H1 (cell line): ENCODE results near the gene ABCA1. TPM values are rescaled to one million over a fixed set of nuclear protein-coding genes. Genes with fewer than 3 reads are reported as not detected.

Source experiments
- CTCF ChIA-PET: fragments of 300-600 bp; sonication (Branson Sonifier 250); formaldehyde crosslinking; loops from one replicate; lab custom pipeline; 2021; ENCODE audit not compliant: partially characterized antibody; lab: Charles Lee
- POLR2A ChIA-PET: fragments of 300-600 bp; sonication (Branson Sonifier 250); formaldehyde crosslinking; loops from one replicate; lab custom pipeline; 2021; ENCODE audit warnings: inconsistent platforms; ENCODE audit not compliant: partially characterized antibody; lab: Charles Lee
- DNase-seq, 2 experiments: peaks; one replicate each; pipeline versions ENCODE4 v3.0.0 to v3.0.0-alpha.2; 2010 to 2022; ENCODE audit warnings: low spot score in 2 of 2, low read depth in 1 of 2, mixed read lengths in 1 of 2
- FAIRE-seq: peaks from 2 replicates; lab custom pipeline; 2011; peaks lifted over from hg19 to GRCh38; lab: Jason Lieb, UNC
- H2AFZ ChIP-seq: 2 replicates; pipeline ENCODE4 v1.8.1; 2012; ENCODE audit warnings: low read length, inconsistent platforms
- H2AK5ac ChIP-seq: 2 replicates; pipeline ENCODE4 v1.6.1; 2013; ENCODE audit warnings: low read depth, low read length
- H2BK120ac ChIP-seq: replicated peaks from 2 replicates; pipeline ENCODE3; 2013; ENCODE audit warnings: low read depth, low read length, inconsistent platforms
- H2BK12ac ChIP-seq: 2 replicates; pipeline ENCODE4 v1.6.1; 2013; ENCODE audit warnings: low read depth, low read length
- H2BK15ac ChIP-seq: 2 replicates; pipeline ENCODE4 v1.6.1; 2013; ENCODE audit warnings: low read length
- H2BK20ac ChIP-seq: 2 replicates; pipeline ENCODE4 v1.6.1; 2013; ENCODE audit warnings: low read length
- H2BK5ac ChIP-seq: 2 replicates; pipeline ENCODE4 v1.6.1; 2013; ENCODE audit warnings: low read depth, low read length
- H3K14ac ChIP-seq: 2 replicates; pipeline ENCODE4 v1.6.1; 2013; ENCODE audit warnings: inconsistent platforms; ENCODE audit not compliant: insufficient read length
- H3K18ac ChIP-seq: 2 replicates; pipeline ENCODE4 v1.6.1; 2013; ENCODE audit warnings: low read length; ENCODE audit errors: extremely low read depth
- H3K23ac ChIP-seq: 2 replicates; pipeline ENCODE4 v1.6.1; 2013; ENCODE audit warnings: inconsistent platforms; ENCODE audit not compliant: insufficient read length
- H3K23me2 ChIP-seq: 2 replicates; pipeline ENCODE4 v1.6.1; 2013; ENCODE audit warnings: low read depth, low read length
- H3K27ac ChIP-seq: 2 replicates; pipeline ENCODE4 v1.6.1; 2011; ENCODE audit warnings: low read depth, low read length, inconsistent platforms
- H3K27me3 ChIP-seq, 4 experiments: replicated peaks in 1 of 4; 1 replicate in 1 of 4; 2 replicates in 3 of 4; pipeline versions ENCODE4 v1.6.1 to v1.8.1; 2011 to 2013; ENCODE audit warnings: low read length in 3 of 4, mild to moderate bottlenecking in 3 of 4, inconsistent platforms in 2 of 4, mixed read lengths in 2 of 4, moderate library complexity in 1 of 4; ENCODE audit not compliant: control insufficient read depth in 3 of 4, insufficient read depth in 3 of 4; ENCODE audit errors: extremely low read depth in 1 of 4
- H3K36me3 ChIP-seq, 4 experiments: 2 replicates each; pipeline versions ENCODE4 v1.6.1 to v1.8.1; 2011 to 2013; ENCODE audit warnings: mild to moderate bottlenecking in 4 of 4, low read length in 3 of 4, moderate library complexity in 2 of 4, control low read depth in 1 of 4, inconsistent platforms in 1 of 4; ENCODE audit not compliant: insufficient read depth in 4 of 4, control insufficient read depth in 2 of 4
- H3K4ac ChIP-seq: replicated peaks from 2 replicates; pipeline ENCODE3; 2013; ENCODE audit warnings: low read length, low read depth, mixed read lengths, inconsistent platforms; ENCODE audit not compliant: insufficient read length
- H3K4me1 ChIP-seq, 4 experiments: replicated peaks in 1 of 4; 1 replicate in 1 of 4; 2 replicates in 3 of 4; pipeline versions ENCODE4 v1.6.1 to v1.8.1; 2011 to 2013; ENCODE audit warnings: low read length in 3 of 4, inconsistent platforms in 2 of 4, mixed read lengths in 1 of 4; ENCODE audit not compliant: insufficient read depth in 4 of 4, control insufficient read depth in 3 of 4
- H3K4me2 ChIP-seq, 2 experiments: 2 replicates each; pipeline versions ENCODE4 v1.6.1 to v1.8.1; 2011 to 2013; ENCODE audit warnings: low read depth in 2 of 2, low read length in 2 of 2, control low read depth in 1 of 2, inconsistent platforms in 1 of 2, mild to moderate bottlenecking in 1 of 2; ENCODE audit not compliant: insufficient read depth in 1 of 2
- H3K4me3 ChIP-seq, 4 experiments: fragments of 200-600, 300-600 bp in 1 of 4; sonication (generic), shearing (Covaris generic), sonication (Bioruptor Twin) in 1 of 4; 2 replicates each; pipeline versions ENCODE4 v1.5.1 to v1.8.1; 2011 to 2016; ENCODE audit warnings: low read length in 4 of 4, low read depth in 3 of 4, control low read depth in 2 of 4, inconsistent platforms in 2 of 4, mild to moderate bottlenecking in 2 of 4, mixed read lengths in 1 of 4, moderate library complexity in 1 of 4; ENCODE audit not compliant: insufficient read depth in 2 of 4; ENCODE audit errors: extremely low read depth in 1 of 4
- H3K56ac ChIP-seq: replicated peaks from 2 replicates; pipeline ENCODE3; 2013; ENCODE audit warnings: low read depth, mild to moderate bottlenecking, mixed read lengths, low read length, inconsistent platforms; ENCODE audit not compliant: insufficient read length
- H3K79me1 ChIP-seq: 2 replicates; pipeline ENCODE4 v1.6.1; 2013; ENCODE audit warnings: low read depth, low read length, control low read depth
- H3K79me2 ChIP-seq, 2 experiments: 2 replicates each; pipeline versions ENCODE4 v1.6.1 to v1.8.1; 2012 to 2013; ENCODE audit warnings: low read length in 2 of 2, mild to moderate bottlenecking in 2 of 2, inconsistent platforms in 1 of 2; ENCODE audit not compliant: insufficient read depth in 2 of 2, control insufficient read depth in 1 of 2
- H3K9ac ChIP-seq, 4 experiments: replicated peaks in 1 of 4; 1 replicate in 1 of 4; 2 replicates in 3 of 4; pipeline versions ENCODE4 v1.6.1 to v1.8.1; 2011 to 2013; ENCODE audit warnings: low read depth in 3 of 4, low read length in 3 of 4, control low read depth in 2 of 4, mild to moderate bottlenecking in 2 of 4, moderate library complexity in 2 of 4, inconsistent platforms in 1 of 4; ENCODE audit errors: extremely low read depth in 1 of 4
- H3K9me3 ChIP-seq, 2 experiments: 2 replicates each; pipeline versions ENCODE4 v1.6.1 to v1.8.1; 2012 to 2013; ENCODE audit warnings: mild to moderate bottlenecking in 2 of 2, moderate library complexity in 2 of 2, control low read depth in 1 of 2, inconsistent platforms in 1 of 2, low read depth in 1 of 2, low read length in 1 of 2, mixed read lengths in 1 of 2; ENCODE audit not compliant: insufficient read depth in 2 of 2
- H4K20me1 ChIP-seq, 2 experiments: replicated peaks in 1 of 2; 2 replicates each; pipeline versions ENCODE3 to v1.8.1; 2011 to 2013; ENCODE audit warnings: inconsistent platforms in 2 of 2, low read length in 2 of 2, mild to moderate bottlenecking in 1 of 2; ENCODE audit not compliant: insufficient read depth in 2 of 2, control insufficient read depth in 1 of 2
- H4K5ac ChIP-seq: 2 replicates; pipeline ENCODE4 v1.6.1; 2013; ENCODE audit warnings: low read length, low read depth, mixed read lengths, inconsistent platforms; ENCODE audit not compliant: insufficient read length
- H4K8ac ChIP-seq: 2 replicates; pipeline ENCODE4 v1.8.0; 2013; ENCODE audit warnings: mild to moderate bottlenecking, moderate library complexity, low read length, inconsistent platforms; ENCODE audit not compliant: insufficient read depth; ENCODE audit errors: extremely low read depth
- H4K91ac ChIP-seq: replicated peaks from 2 replicates; pipeline ENCODE3; 2013; ENCODE audit warnings: low read length, mixed read lengths, inconsistent platforms; ENCODE audit not compliant: insufficient read length
- TCF12 ChIP-seq: IDR thresholded peaks from 2 replicates; pipeline ENCODE4 v1.6.1; 2011; ENCODE audit warnings: low read depth, mild to moderate bottlenecking, low read length
- WGBS, 2 experiments: shearing (Covaris generic) in 1 of 2; methylation state at CpG; one replicate each; pipeline versions ENCODE4 v1.1.6 to v1.1.7; 2013 to 2015; ENCODE audit warnings: low lambda C conversion rate in 2 of 2, mixed read lengths in 2 of 2, inconsistent platforms in 1 of 2, low coverage in 1 of 2, missing lambda C conversion rate in 1 of 2; ENCODE audit not compliant: insufficient replicate concordance in 2 of 2, insufficient coverage in 1 of 2, insufficient read length in 1 of 2; ENCODE audit errors: extremely low coverage in 1 of 2, missing lambda C conversion rate in 1 of 2; 5-methylcytosine and 5-hydroxymethylcytosine counted together
- polyA plus RNA-seq, 7 experiments: library from polyadenylated mRNA; depleted of rRNA in 3 of 7; stranded (reverse) in 5 of 7; unstranded in 2 of 7; fragments of >200 nt in 5 of 7; fragments of 200-250 nt in 2 of 7; gene quantifications; 1 replicate in 5 of 7; 2 replicates in 1 of 7; 4 replicates in 1 of 7; pipeline versions ENCODE4 v1.2.1 to v1.2.3, GENCODE V29; 2011 to 2013; ENCODE audit warnings: missing spikeins in 2 of 7, mixed read lengths in 2 of 7
- total RNA-seq: library from RNA; stranded (reverse); fragmentation: NEBNext Ultra II Directional; extraction: Animal tissue kit (Norgen Biotek cat#: 25700); gene quantifications from 2 replicates; pipeline ENCODE4 v1.2.1, GENCODE V29; 2021

ABCA1 gene
- total and polyA plus RNA-seq, 2 of the 8 experiments (the other 6 are each of a cell fraction or from before 2014, with no cell fraction given) = 6.9 to 7.8 TPM

DNA sequence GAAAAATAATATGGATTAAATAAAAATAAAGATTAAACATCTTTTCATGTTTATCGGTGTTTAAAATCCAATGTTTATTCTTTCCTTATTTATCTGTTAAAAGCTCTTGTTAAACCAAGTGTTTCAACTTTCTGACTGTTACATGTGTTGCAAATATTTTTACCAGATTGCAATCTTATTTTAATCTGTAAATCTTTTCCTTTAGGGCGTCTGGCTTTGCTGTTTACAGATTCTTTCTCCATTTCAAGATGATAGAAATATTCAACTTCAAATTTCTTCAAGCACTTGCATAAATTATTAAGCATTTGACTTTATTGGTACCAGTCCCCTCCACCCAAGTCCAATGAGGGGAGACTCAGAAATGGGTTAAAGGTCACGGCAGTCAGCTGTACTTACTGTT lies 16.9 kb upstream of the ABCA1 start:
- CTCF ChIA-PET = interaction anchor here (0.7 kb wide), 1 partner anchor 17 kb away, joined by 3 read pairs; no protein-coding TSS in a partner anchor
- no peak for TF ChIP-seq TCF12

More for the DNA sequence above, 16.9 kb upstream of the ABCA1 start:
- Histone ChIP-seq H3K4ac (no peak overlapping the region), H3K56ac (no peak overlapping the region), H2BK15ac (no peak overlapping the region), H3K4me3 (no peak overlapping the region), H2BK20ac (no peak overlapping the region), H3K36me3 (no peaks in the 10 kb centered on the region), H3K14ac (no peak overlapping the region), H2BK120ac (no peak overlapping the region), H4K5ac (no peak overlapping the region), H3K4me1 (no peaks in the 10 kb centered on the region; a peak in 1 of 7 replicates), H2AK5ac (no peak overlapping the region), H3K9ac (no peak overlapping the region), H2BK12ac (no peak overlapping the region), H3K23me2 (no peaks in the 10 kb centered on the region), H3K23ac (no peak overlapping the region), H4K91ac (no peak overlapping the region), H2BK5ac (no peak overlapping the region), H3K4me2 (no peak overlapping the region), H2AFZ (no peak overlapping the region), H4K8ac (no peak overlapping the region), H3K27me3 (no peaks in the 10 kb centered on the region), H3K9me3 (no peaks in the 10 kb centered on the region), H3K18ac (no peak overlapping the region), H3K79me2 (no peaks in the 10 kb centered on the region), H4K20me1 (no peaks in the 10 kb centered on the region), H3K79me1 (no peaks in the 10 kb centered on the region), H3K27ac (no peak overlapping the region)
- POLR2A ChIA-PET = no interaction called here
- WGBS, 2 experiments = 87% methylated on average over 3 of the region's 3 CpGs; no CpG with 5 or more reads in 1 of the 2 experiments
- FAIRE-seq (no peak), DNase-seq (no peak)
